VCaP (cell line): ENCODE results near the gene COQ4.
A peak's percentile ranks its signal among the peaks of the same experiment; 100 is the strongest.

Experiments used
- H3K27ac ChIP-seq: fragments of 450-650 bp; 2 replicates; pipeline ENCODE4 v1.5.1; 2017
- CTCF ChIP-seq: fragments of 450-650 bp; conservative IDR thresholded peaks from 2 replicates; pipeline ENCODE4 v1.5.1; 2017; ENCODE audit warnings: mild to moderate bottlenecking, moderate library complexity

The COQ4 gene

GRCh38 chr9:128370752-128371629 lies 48.4 kb downstream of the COQ4 start, which contains the start of gene URM1:
Gene URM1 (plus strand): TSS chr9:128371374. CDS start chr9:128371381, 7 bp downstream.
- peak within 1 kb of the TSS; percentile 86 for H3K27ac ChIP-seq
- TF ChIP-seq CTCF = no peak

GRCh38 chr9:128371630-128372117 lies 49.0 kb downstream of the COQ4 start:
- peak overlapping the region; percentile 86 for H3K27ac ChIP-seq
- TF ChIP-seq CTCF = no peak

DNA sequence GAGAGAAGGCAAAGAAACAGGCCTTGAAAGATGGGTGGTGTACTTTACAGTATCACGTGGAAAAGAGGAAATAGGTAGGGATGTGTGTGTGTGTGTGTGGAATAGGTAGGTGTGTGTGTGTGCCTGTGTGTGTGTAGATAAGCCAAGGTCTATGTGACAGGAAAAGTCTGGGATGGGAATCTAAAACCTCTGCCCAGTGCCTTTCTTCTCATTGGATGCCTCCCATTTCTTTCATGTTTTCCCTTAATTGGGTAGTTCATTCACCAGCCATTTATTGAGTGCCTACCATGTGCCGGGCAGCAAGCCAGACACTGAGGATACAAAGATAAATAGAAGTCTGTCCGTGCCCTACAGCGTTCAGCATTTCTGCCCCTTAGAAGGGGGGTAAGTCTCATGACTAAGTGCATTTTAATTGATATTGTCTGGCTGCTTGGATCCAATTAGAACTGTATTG lies 49.6 kb downstream of the COQ4 start:
- TF ChIP-seq CTCF = no peak
- peak overlapping the region; percentile 86 for H3K27ac ChIP-seq

DNA sequence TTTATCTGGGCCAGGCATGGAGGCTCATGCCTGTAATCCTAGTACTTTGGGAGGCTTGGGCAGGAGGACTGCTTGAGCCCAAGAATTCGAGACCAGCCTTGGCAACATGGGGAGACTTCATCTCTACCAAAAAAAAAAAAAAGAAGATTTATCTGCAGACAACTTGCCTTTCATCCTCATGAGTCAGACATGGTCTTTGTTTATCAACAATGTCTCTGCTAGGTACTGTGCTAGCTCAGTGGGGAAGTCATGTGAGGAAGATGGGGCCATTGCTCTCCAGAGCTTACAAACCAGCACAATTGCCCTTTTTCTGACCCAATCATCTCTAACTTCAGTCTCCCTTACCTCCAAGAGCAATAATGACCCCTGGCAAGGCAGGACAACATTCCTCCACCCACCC lies 50.1 kb downstream of the COQ4 start:
- H3K27ac ChIP-seq = no peak overlapping the region

DNA sequence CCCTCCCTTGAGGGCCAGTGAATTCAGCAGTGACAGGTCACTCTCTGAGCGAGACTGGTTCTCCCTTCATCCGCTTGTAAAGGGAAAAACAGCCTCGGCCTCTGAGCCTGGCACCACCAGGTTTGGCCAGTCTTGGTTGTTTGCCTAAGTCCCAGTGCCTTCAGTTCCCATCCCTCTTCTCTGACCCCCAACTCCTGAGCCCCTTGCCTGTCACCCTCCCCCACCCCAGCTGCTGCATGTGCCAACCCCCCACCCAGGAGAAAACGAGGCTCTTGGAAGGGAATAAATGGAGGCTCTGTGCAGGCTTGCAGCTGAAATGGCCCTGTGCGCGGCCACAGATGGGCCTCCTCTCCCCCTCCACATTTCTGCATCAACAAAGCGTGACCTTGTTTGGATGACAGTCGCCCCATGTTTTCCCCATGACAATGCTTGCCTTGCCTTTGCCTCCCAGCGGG lies 51.6 kb downstream of the COQ4 start:
- no peak overlapping the region for H3K27ac ChIP-seq
- TF ChIP-seq CTCF = no peak

More for the DNA sequence above, 50.1 kb downstream of the COQ4 start:
- no peak for TF ChIP-seq CTCF

DNA sequence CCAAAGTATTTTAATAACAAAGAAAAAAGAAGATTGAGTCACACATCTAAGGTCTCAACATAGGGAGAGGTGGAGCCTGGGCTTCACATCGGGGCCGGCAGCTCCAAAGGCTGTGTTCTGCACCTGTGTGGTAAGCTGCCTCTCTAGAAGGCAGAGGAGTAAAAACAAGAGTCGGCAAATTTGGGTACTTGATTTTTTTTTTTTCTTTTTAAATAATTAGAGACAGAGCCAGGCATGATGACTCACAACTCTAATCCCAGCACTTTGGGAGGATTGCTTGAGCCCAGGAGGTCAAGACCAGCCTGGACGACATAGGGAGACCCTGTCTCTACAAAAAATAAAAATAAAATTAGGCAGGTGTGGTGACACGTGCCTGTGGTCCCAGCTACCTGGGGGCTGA lies 53.2 kb downstream of the COQ4 start:
- H3K27ac ChIP-seq = no peak overlapping the region
- no peak for TF ChIP-seq CTCF

GRCh38 chr9:128382261-128382660 lies 59.6 kb downstream of the COQ4 start:
- TF ChIP-seq CTCF = no peak
- no peak overlapping the region for H3K27ac ChIP-seq
